GM23338 (cell line): ENCODE measurements around the gene KRT24.

Experiments used
- EZH2 ChIP-seq: fragments of 200-600 bp; sonication (generic); IDR thresholded peaks from one replicate; pipeline ENCODE4 v1.8.0; 2017; ENCODE audit warnings: antibody characterized with exemption, mild to moderate bottlenecking, low read depth; ENCODE audit not compliant: unreplicated experiment
- EZH2phosphoT487 ChIP-seq: fragments of 200-600 bp; sonication (generic); IDR thresholded peaks from one replicate; pipeline ENCODE4 v1.8.1; 2018; ENCODE audit warnings: antibody characterized with exemption; ENCODE audit not compliant: unreplicated experiment
- NANOG ChIP-seq: IDR thresholded peaks from 2 replicates; pipeline ENCODE4 v1.6.1; 2016; ENCODE audit warnings: antibody characterized with exemption, borderline replicate concordance
- POLR2AphosphoS5 ChIP-seq: IDR thresholded peaks from 2 replicates; pipeline ENCODE4 v1.6.1; 2016; ENCODE audit warnings: antibody characterized with exemption, low read depth
- REST ChIP-seq: IDR thresholded peaks from one replicate; pipeline ENCODE4 v1.6.1; 2018; ENCODE audit warnings: antibody characterized with exemption; ENCODE audit not compliant: unreplicated experiment
- TF ChIP-seq, protein P1 (sequence below), 2 experiments: fragments of 200-600 bp in 1 of 2; sonication (generic) in 1 of 2; conservative IDR thresholded peaks; 2 replicates each; pipeline versions ENCODE4 v1.5.1 to v1.6.1; 2016 to 2017; ENCODE audit warnings: antibody characterized with exemption in 2 of 2, low read depth in 2 of 2, mild to moderate bottlenecking in 2 of 2, moderate library complexity in 1 of 2
- TF ChIP-seq, protein P2 (sequence below): IDR thresholded peaks from 2 replicates; pipeline ENCODE4 v1.6.1; 2016; ENCODE audit warnings: antibody characterized with exemption

DNA sequence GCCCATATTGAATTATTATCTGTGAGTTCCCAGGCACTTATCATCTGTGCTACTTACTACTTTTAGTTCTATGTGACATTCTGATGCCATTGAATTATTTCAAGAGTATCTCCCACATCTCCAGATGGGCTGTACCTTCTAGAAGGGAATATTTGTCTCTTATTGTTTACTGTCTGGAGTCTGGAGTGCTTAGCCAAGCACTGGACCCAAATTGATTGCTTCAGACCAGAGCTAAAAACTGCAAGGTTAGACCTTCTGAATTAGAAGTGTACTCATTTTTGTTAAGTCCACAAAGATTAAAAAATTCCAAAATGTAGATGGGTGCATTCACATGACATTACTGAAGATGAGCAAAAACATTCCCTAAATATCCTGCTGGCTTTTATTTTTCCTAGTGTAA is 22.6 kb downstream of the KRT24 start:
- TF ChIP-seq, protein P1, sequence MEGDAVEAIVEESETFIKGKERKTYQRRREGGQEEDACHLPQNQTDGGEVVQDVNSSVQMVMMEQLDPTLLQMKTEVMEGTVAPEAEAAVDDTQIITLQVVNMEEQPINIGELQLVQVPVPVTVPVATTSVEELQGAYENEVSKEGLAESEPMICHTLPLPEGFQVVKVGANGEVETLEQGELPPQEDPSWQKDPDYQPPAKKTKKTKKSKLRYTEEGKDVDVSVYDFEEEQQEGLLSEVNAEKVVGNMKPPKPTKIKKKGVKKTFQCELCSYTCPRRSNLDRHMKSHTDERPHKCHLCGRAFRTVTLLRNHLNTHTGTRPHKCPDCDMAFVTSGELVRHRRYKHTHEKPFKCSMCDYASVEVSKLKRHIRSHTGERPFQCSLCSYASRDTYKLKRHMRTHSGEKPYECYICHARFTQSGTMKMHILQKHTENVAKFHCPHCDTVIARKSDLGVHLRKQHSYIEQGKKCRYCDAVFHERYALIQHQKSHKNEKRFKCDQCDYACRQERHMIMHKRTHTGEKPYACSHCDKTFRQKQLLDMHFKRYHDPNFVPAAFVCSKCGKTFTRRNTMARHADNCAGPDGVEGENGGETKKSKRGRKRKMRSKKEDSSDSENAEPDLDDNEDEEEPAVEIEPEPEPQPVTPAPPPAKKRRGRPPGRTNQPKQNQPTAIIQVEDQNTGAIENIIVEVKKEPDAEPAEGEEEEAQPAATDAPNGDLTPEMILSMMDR (conservative IDR thresholded peaks at IDR 0.05; ENCODE audit: low read depth in 2 of 2), result no peak
- TF ChIP-seq POLR2AphosphoS5 (no peak), REST (no peak), EZH2 (no peak), NANOG (no peak), EZH2phosphoT487 (no peak)
- TF ChIP-seq, protein P2, sequence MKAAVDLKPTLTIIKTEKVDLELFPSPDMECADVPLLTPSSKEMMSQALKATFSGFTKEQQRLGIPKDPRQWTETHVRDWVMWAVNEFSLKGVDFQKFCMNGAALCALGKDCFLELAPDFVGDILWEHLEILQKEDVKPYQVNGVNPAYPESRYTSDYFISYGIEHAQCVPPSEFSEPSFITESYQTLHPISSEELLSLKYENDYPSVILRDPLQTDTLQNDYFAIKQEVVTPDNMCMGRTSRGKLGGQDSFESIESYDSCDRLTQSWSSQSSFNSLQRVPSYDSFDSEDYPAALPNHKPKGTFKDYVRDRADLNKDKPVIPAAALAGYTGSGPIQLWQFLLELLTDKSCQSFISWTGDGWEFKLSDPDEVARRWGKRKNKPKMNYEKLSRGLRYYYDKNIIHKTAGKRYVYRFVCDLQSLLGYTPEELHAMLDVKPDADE, result no peak
